OCI-LY1 (cell line): ENCODE data around the gene EMILIN3.
A peak's percentile ranks its signal among the peaks of the same experiment; 100 is the strongest.

Experiments used
- H2AFZ ChIP-seq: fragments of 200-600 bp; sonication (generic), shearing (Covaris generic); 2 replicates; pipeline ENCODE4 v1.6.0; 2014; ENCODE audit warnings: antibody characterized with exemption, mild to moderate bottlenecking, low read length
- H3F3A ChIP-seq: fragments of 200-600 bp; sonication (generic), shearing (Covaris generic); 2 replicates; pipeline ENCODE4 v1.6.0; 2014; ENCODE audit warnings: mild to moderate bottlenecking, antibody characterized with exemption, low read length, moderate library complexity; ENCODE audit not compliant: insufficient read depth
- H3K27ac ChIP-seq: fragments of 200-600 bp; sonication (generic); 2 replicates; pipeline ENCODE4 v1.5.1; 2014; ENCODE audit warnings: low read length, mixed run types, mild to moderate bottlenecking, low read depth; ENCODE audit not compliant: poor library complexity, severe bottlenecking
- H3K27me3 ChIP-seq: fragments of 200-600 bp; sonication (generic); 2 replicates; pipeline ENCODE4 v1.6.0; 2014; ENCODE audit warnings: antibody characterized with exemption, mild to moderate bottlenecking, low read length, moderate library complexity; ENCODE audit not compliant: insufficient read depth
- H3K36me3 ChIP-seq: fragments of 200-600 bp; sonication (generic); 2 replicates; pipeline ENCODE4 v1.6.1; 2014; ENCODE audit warnings: mild to moderate bottlenecking, antibody characterized with exemption, low read length, moderate library complexity, mixed read lengths; ENCODE audit not compliant: insufficient read depth
- H3K4me1 ChIP-seq: fragments of 200-600 bp; sonication (generic); 2 replicates; pipeline ENCODE4 v1.5.1; 2014; ENCODE audit warnings: mild to moderate bottlenecking, low read length, moderate library complexity; ENCODE audit not compliant: insufficient read depth, severe bottlenecking
- H3K4me2 ChIP-seq: fragments of 200-600 bp; sonication (generic), shearing (Covaris generic); 2 replicates; pipeline ENCODE4 v1.6.1; 2014; ENCODE audit warnings: low read length
- H3K4me3 ChIP-seq: fragments of 200-600 bp; sonication (generic); 2 replicates; pipeline ENCODE4 v1.5.1; 2014; ENCODE audit warnings: low read length, low read depth, mild to moderate bottlenecking, mixed read lengths; ENCODE audit not compliant: poor library complexity, severe bottlenecking
- H3K79me2 ChIP-seq: fragments of 200-600 bp; shearing (Covaris generic); 2 replicates; pipeline ENCODE4 v1.6.1; 2016; ENCODE audit warnings: mixed run types, low read length, mixed read lengths; ENCODE audit not compliant: insufficient read depth
- H3K9ac ChIP-seq: fragments of 200-600 bp; sonication (generic), shearing (Covaris generic); 2 replicates; pipeline ENCODE4 v1.6.1; 2014; ENCODE audit warnings: mild to moderate bottlenecking, low read length, mixed read lengths
- H3K9me2 ChIP-seq: fragments of 200-600 bp; sonication (generic), shearing (Covaris generic); 2 replicates; pipeline ENCODE4 v1.6.1; 2014; ENCODE audit warnings: low read depth, mild to moderate bottlenecking, low read length, mixed read lengths
- H3K9me3 ChIP-seq: fragments of 200-600 bp; shearing (Covaris generic); 2 replicates; pipeline ENCODE4 v1.6.1; 2014; ENCODE audit warnings: low read length, mixed read lengths
- H4K20me1 ChIP-seq: fragments of 200-600 bp; sonication (generic), shearing (Covaris generic); 2 replicates; pipeline ENCODE4 v1.6.0; 2016; ENCODE audit warnings: mild to moderate bottlenecking, low read length; ENCODE audit not compliant: insufficient read depth
- EZH2 ChIP-seq: fragments of 200-600 bp; sonication (generic), shearing (Covaris generic); IDR thresholded peaks from 2 replicates; pipeline ENCODE4 v1.8.0; 2017; ENCODE audit warnings: borderline replicate concordance, mixed run types, mild to moderate bottlenecking, antibody characterized with exemption, low read length, moderate library complexity, mixed read lengths
- TF ChIP-seq, protein P1 (sequence below): fragments of 200-600 bp; sonication (generic), shearing (Covaris generic); IDR thresholded peaks from 2 replicates; pipeline ENCODE4 v1.5.1; 2017; ENCODE audit warnings: mild to moderate bottlenecking, antibody characterized with exemption, low read length, moderate library complexity, mixed read lengths

EMILIN3 gene

DNA sequence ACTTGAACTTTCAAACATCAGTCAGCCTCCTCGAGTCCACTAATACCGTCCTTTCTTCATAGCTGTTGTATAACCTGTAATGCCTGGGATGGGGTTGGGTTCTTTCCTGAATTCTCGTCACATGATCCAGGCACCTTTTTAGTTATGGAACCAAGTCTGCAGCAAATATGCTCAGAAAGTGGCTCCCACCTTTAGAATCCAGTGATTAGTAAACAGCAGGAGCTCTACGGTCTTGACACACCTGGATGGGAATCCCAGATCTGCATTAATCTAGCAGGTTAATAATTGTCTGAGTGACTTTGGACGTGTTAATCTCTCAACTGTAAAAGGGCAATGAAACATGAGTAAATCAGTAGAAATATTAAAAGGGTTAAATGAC lies 48.4 kb downstream of the EMILIN3 start:
- H3K79me2 ChIP-seq: peaks cover 13% of the 10 kb centered on the region
- H4K20me1 ChIP-seq: no peaks in the 10 kb centered on the region
- H2AFZ ChIP-seq: peak overlapping the region; percentile 40; the same call in 1 of the 2 replicates
- H3K27me3 ChIP-seq: no peaks in the 10 kb centered on the region
- H3K36me3 ChIP-seq: no peaks in the 10 kb centered on the region
- H3K4me1 ChIP-seq: peaks cover 19% of the 10 kb centered on the region
- H3F3A ChIP-seq: no peaks in the 10 kb centered on the region
- H3K27ac ChIP-seq: no peak overlapping the region
- peak overlapping the region; percentile 61 for H3K4me3 ChIP-seq
- peak overlapping the region; percentile 86 for H3K4me2 ChIP-seq
- H3K9me2 ChIP-seq: no peaks in the 10 kb centered on the region
- H3K9me3 ChIP-seq: no peaks in the 10 kb centered on the region
- H3K9ac ChIP-seq: peak overlapping the region; percentile 64
- TF ChIP-seq EZH2: no peak

DNA sequence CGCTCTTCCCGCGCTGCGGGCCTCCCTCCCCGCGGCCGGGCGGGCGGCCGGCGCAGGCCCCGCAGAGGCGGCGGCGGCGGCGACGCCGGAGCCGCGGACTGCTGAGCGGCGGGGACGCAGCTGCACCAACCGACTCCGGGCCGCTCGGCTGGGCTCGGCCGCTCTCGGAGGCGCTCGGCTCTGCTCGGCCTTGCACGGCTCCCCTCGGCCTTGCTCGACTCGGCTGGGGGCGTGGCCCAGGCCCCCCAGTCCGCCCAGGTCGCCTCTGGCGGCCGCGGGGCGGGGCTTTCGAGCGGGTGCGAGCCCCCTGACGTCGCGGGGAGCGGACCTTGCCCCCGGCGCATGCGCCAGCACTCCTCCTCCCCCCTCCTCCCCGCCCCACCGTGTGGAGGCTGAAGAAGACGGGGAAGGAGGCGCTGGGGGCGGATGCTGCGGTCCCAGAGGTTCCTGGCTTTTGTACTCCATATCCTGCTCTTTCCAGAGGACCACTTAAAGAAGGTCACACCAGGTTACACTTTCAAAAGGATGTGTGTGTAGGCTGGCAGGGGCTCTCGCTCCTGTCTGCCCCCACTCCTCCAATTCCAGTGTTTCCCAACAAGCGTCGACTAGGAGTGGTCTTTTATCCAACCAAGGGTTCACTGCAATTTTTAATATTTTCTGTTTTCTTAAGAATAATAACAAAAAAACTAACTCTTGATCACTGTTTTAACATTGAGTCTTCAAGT lies 48.9 kb downstream of the EMILIN3 start, which contains the start of gene ZHX3:
ZHX3 (minus strand) TSS at position 186 of the 725 bp plus-strand sequence. CDS start 112,815 bp downstream, outside the sequence.
- Histone ChIP-seq H3K9me3 (no peaks in the 10 kb centered on the region), H3K9me2 (no peaks in the 10 kb centered on the region), H3K27me3 (no peaks in the 10 kb centered on the region), H3F3A (no peaks in the 10 kb centered on the region), H3K79me2 (peaks cover 13% of the 10 kb centered on the region), H3K27ac (peak within 1 kb of the TSS; percentile 0), H3K4me2 (peak within 1 kb of the TSS; percentile 95), H2AFZ (peak within 1 kb of the TSS; percentile 40; the same call in 1 of the 2 replicates), H3K9ac (peak within 1 kb of the TSS; percentile 86), H3K4me3 (peak within 1 kb of the TSS; percentile 94), H4K20me1 (no peaks in the 10 kb centered on the region), H3K4me1 (peaks cover 19% of the 10 kb centered on the region), H3K36me3 (peaks cover under 1% of the 10 kb centered on the region; the same call in 1 of the 2 replicates)
- TF ChIP-seq, protein P1, sequence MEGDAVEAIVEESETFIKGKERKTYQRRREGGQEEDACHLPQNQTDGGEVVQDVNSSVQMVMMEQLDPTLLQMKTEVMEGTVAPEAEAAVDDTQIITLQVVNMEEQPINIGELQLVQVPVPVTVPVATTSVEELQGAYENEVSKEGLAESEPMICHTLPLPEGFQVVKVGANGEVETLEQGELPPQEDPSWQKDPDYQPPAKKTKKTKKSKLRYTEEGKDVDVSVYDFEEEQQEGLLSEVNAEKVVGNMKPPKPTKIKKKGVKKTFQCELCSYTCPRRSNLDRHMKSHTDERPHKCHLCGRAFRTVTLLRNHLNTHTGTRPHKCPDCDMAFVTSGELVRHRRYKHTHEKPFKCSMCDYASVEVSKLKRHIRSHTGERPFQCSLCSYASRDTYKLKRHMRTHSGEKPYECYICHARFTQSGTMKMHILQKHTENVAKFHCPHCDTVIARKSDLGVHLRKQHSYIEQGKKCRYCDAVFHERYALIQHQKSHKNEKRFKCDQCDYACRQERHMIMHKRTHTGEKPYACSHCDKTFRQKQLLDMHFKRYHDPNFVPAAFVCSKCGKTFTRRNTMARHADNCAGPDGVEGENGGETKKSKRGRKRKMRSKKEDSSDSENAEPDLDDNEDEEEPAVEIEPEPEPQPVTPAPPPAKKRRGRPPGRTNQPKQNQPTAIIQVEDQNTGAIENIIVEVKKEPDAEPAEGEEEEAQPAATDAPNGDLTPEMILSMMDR: no peak
- no peak for TF ChIP-seq EZH2

GRCh38 chr20:41316602-41317545 lies 49.7 kb downstream of the EMILIN3 start:
- Histone ChIP-seq H3K36me3 (peaks cover 9% of the 10 kb centered on the region; the same call in 1 of the 2 replicates), H3K9me3 (no peaks in the 10 kb centered on the region), H4K20me1 (no peaks in the 10 kb centered on the region), H3F3A (no peaks in the 10 kb centered on the region), H3K27me3 (no peaks in the 10 kb centered on the region), H3K27ac (peak overlapping the region; percentile 0), H3K4me2 (peak overlapping the region; percentile 95), H3K9me2 (no peaks in the 10 kb centered on the region), H2AFZ (no peak overlapping the region), H3K9ac (peak overlapping the region; percentile 86), H3K79me2 (peaks cover 13% of the 10 kb centered on the region), H3K4me1 (peaks cover 19% of the 10 kb centered on the region), H3K4me3 (peak overlapping the region; percentile 94)
- TF ChIP-seq EZH2: no peak
- TF ChIP-seq, protein P1: no peak
